Activated T-cell treated with anti-CD3 and anti-CD28 coated beads for 1 hour (primary cell): ENCODE data around the gene TMEM135.
"Not testable (repeated sequence)": the region's sequence is repeated elsewhere in the genome, so short reads cannot be mapped to it uniquely, and the experiment has no call there.

Source experiments
- DNase-seq: peaks from one replicate; pipeline ENCODE4 v3.0.0-alpha.2; 2020; ENCODE audit warnings: low read depth

TMEM135 gene

GRCh38 chr11:87081358-87081757, 43.6 kb downstream of the TMEM135 start:
- DNase-seq: no peak

GRCh38 chr11:87082590-87082989, 44.9 kb downstream of the TMEM135 start:
- no peak for DNase-seq

GRCh38 chr11:87083029-87083428, 45.3 kb downstream of the TMEM135 start:
- no peak for DNase-seq

GRCh38 chr11:87092159-87092558, 54.4 kb downstream of the TMEM135 start:
- no peak for DNase-seq

GRCh38 chr11:87092567-87092966, 54.8 kb downstream of the TMEM135 start:
- no peak for DNase-seq

- peak; percentile 7 for DNase-seq
These were observed 59.8 kb downstream of the TMEM135 start for GRCh38 chr11:87097582-87097981.

GRCh38 chr11:87101956-87102580, 64.3 kb downstream of the TMEM135 start:
- no peak for DNase-seq

- DNase-seq: not testable (repeated sequence)
These were observed 68.1 kb downstream of the TMEM135 start for GRCh38 chr11:87105826-87106225.

GRCh38 chr11:87107379-87107778, 69.6 kb downstream of the TMEM135 start:
- DNase-seq: not testable (repeated sequence)

GRCh38 chr11:87110443-87111131, 72.9 kb downstream of the TMEM135 start:
- DNase-seq: no peak

GRCh38 chr11:87114093-87114492, 76.4 kb downstream of the TMEM135 start:
- no peak for DNase-seq

GRCh38 chr11:87116185-87116584, 78.5 kb downstream of the TMEM135 start:
- DNase-seq: no peak

GRCh38 chr11:87120937-87121336, 83.2 kb downstream of the TMEM135 start:
- no peak for DNase-seq

- no peak for DNase-seq
These were observed 85.1 kb downstream of the TMEM135 start for GRCh38 chr11:87122852-87123251.

- DNase-seq: no peak
These were observed 87.5 kb downstream of the TMEM135 start for GRCh38 chr11:87125257-87125656.

- DNase-seq: no peak
These were observed 89.4 kb downstream of the TMEM135 start for GRCh38 chr11:87127101-87127500.

- no peak for DNase-seq
These were observed 90.6 kb downstream of the TMEM135 start for GRCh38 chr11:87128372-87128771.

GRCh38 chr11:87134524-87135106, 96.9 kb downstream of the TMEM135 start:
- no peak for DNase-seq

GRCh38 chr11:87136236-87136635, 98.5 kb downstream of the TMEM135 start:
- no peak for DNase-seq

- no peak for DNase-seq
These were observed 100.0 kb downstream of the TMEM135 start for GRCh38 chr11:87137711-87138110.

GRCh38 chr11:87139475-87139874, 101.7 kb downstream of the TMEM135 start:
- no peak for DNase-seq

- DNase-seq: no peak
These were observed 103.6 kb downstream of the TMEM135 start for GRCh38 chr11:87141322-87141721.

- DNase-seq: no peak
These were observed 104.3 kb downstream of the TMEM135 start for GRCh38 chr11:87141980-87142514.
